Gastroesophageal sphincter (tissue), 4 donors: ENCODE data around the gene ICA1L. TPM values are rescaled to one million over a fixed set of nuclear protein-coding genes. Genes with fewer than 3 reads are reported as not detected.

ENCODE experiments used
- ATAC-seq: fragments of 150-250 bp; one replicate; pipeline ENCODE4 v1.9.1; 2016; ENCODE audit warnings: mild to moderate bottlenecking, moderate library complexity
- H3K27ac ChIP-seq, 4 donors: fragments of 200-600 bp; sonication (generic) in 3 of 4; 1 replicate in 3 of 4; 2 replicates in 1 of 4; pipeline ENCODE4 v1.5.1; 2016 to 2019
- H3K27me3 ChIP-seq: fragments of 200-600 bp; sonication (generic); one replicate; pipeline ENCODE4 v1.5.1; 2019
- H3K36me3 ChIP-seq, 2 donors: fragments of 200-600 bp; sonication (generic); one replicate each; pipeline ENCODE4 v1.5.1; 2019; ENCODE audit warnings: control low read depth in 1 of 2
- H3K4me1 ChIP-seq, 3 donors: fragments of 200-600 bp; sonication (generic); 1 replicate in 2 of 3; 2 replicates in 1 of 3; pipeline ENCODE4 v1.5.1; 2016 to 2019; ENCODE audit warnings: control low read depth in 2 of 3
- H3K4me3 ChIP-seq, 2 donors: fragments of 200-600 bp; sonication (generic); one replicate each; pipeline ENCODE4 v1.5.1; 2019; ENCODE audit warnings: mild to moderate bottlenecking in 1 of 2, moderate library complexity in 1 of 2
- H3K9me3 ChIP-seq, 3 donors: fragments of 200-600 bp; sonication (generic); one replicate each; pipeline ENCODE4 v1.5.1; 2017 to 2019; ENCODE audit warnings: control low read depth in 2 of 3
- CTCF ChIP-seq, 4 experiments: fragments of 200-600 bp in 2 of 4; fragments of 450-650 bp in 2 of 4; sonication (generic) in 1 of 4; IDR thresholded peaks; one replicate each; pipeline ENCODE4 v1.5.1; 2017 to 2019; ENCODE audit warnings: antibody characterized with exemption in 4 of 4, mild to moderate bottlenecking in 2 of 4, moderate library complexity in 2 of 4
- EP300 ChIP-seq: sonication (generic); formaldehyde crosslinking; IDR thresholded peaks from one replicate; pipeline ENCODE4 v1.6.1; 2017; ENCODE audit warnings: antibody characterized with exemption, mild to moderate bottlenecking
- POLR2A ChIP-seq, 2 donors: fragments of 450-650 bp; IDR thresholded peaks; one replicate each; pipeline ENCODE4 v1.6.1; 2017; ENCODE audit warnings: antibody characterized with exemption in 2 of 2, mild to moderate bottlenecking in 2 of 2, moderate library complexity in 1 of 2
- POLR2AphosphoS5 ChIP-seq: sonication (generic); formaldehyde crosslinking; IDR thresholded peaks from one replicate; pipeline ENCODE4 v1.6.1; 2017; ENCODE audit warnings: antibody characterized with exemption
- WGBS, 2 donors: methylation state at CpG; one replicate each; pipeline ENCODE4 v1.1.5; 2018; ENCODE audit warnings: low coverage in 1 of 2; 5-methylcytosine and 5-hydroxymethylcytosine counted together
- total RNA-seq, 4 donors: library from RNA; depleted of rRNA; stranded (reverse); fragments of >200 nt; gene quantifications; one replicate each; pipeline ENCODE4 v1.1.0, GENCODE V29; 2016

ICA1L gene
- total RNA-seq, 4 donors from 2014 or later = 12.2 to 40.8 (median 28.6) TPM

GRCh38 chr2:202782940-202783558, 88.5 kb downstream of the ICA1L start:
- WGBS, 2 donors = 70 to 88% methylated on average over 3 of the region's 3 CpGs
- peak; percentile 51 for ATAC-seq
- Histone ChIP-seq H3K4me3 (no peak overlapping the region), H3K27ac (peak overlapping the region in 2 of 4 donors; percentile 0 to 18), H3K36me3 (peaks cover 0 to 68% of the 10 kb centered on the region in 2 donors), H3K9me3 (no peaks in the 10 kb centered on the region), H3K4me1 (no peaks in the 10 kb centered on the region), H3K27me3 (no peaks in the 10 kb centered on the region)
- no peak for TF ChIP-seq EP300
- TF ChIP-seq POLR2AphosphoS5 = no peak
- TF ChIP-seq CTCF (IDR thresholded peaks at IDR 0.05) = no peak
- TF ChIP-seq POLR2A (IDR thresholded peaks at IDR 0.05) = no peak

- no peak for ATAC-seq
- peaks cover 0 to 61% of the 10 kb centered on the region in 2 donors for H3K36me3 ChIP-seq
- H3K4me1 ChIP-seq = no peaks in the 10 kb centered on the region
- no peak overlapping the region for H3K27ac ChIP-seq
- TF ChIP-seq EP300 (no peak), POLR2AphosphoS5 (no peak)
- no peak overlapping the region for H3K4me3 ChIP-seq
- H3K27me3 ChIP-seq = no peaks in the 10 kb centered on the region
- H3K9me3 ChIP-seq = no peaks in the 10 kb centered on the region
These were observed 91.0 kb downstream of the ICA1L start for GRCh38 chr2:202780514-202781021.

- peaks cover 0 to 53% of the 10 kb centered on the region in 2 donors for H3K36me3 ChIP-seq
- 68 to 92% methylated on average over 2 of the region's 2 CpGs for WGBS, 2 donors
- TF ChIP-seq POLR2A (IDR thresholded peaks at IDR 0.05) = no peak
- no peak for TF ChIP-seq CTCF (IDR thresholded peaks at IDR 0.05)
- TF ChIP-seq EP300 = no peak
- no peak for TF ChIP-seq POLR2AphosphoS5
These were observed 93.3 kb downstream of the ICA1L start for GRCh38 chr2:202778217-202778616.

GRCh38 chr2:202774104-202774503, 97.5 kb downstream of the ICA1L start:
- Histone ChIP-seq H3K4me3 (no peak overlapping the region), H3K27me3 (no peaks in the 10 kb centered on the region), H3K4me1 (no peaks in the 10 kb centered on the region), H3K27ac (no peak overlapping the region), H3K36me3 (peaks cover 0 to 39% of the 10 kb centered on the region in 2 donors), H3K9me3 (no peaks in the 10 kb centered on the region)
- 90 to 95% methylated on average over 9 to 26 of the region's 37 CpGs for WGBS, 2 donors
- TF ChIP-seq CTCF (IDR thresholded peaks at IDR 0.05) (no peak), POLR2AphosphoS5 (no peak), EP300 (no peak), POLR2A (IDR thresholded peaks at IDR 0.05) (no peak)
- no peak for ATAC-seq

More at GRCh38 chr2:202778217-202778616, 93.3 kb downstream of the ICA1L start:
- Histone ChIP-seq H3K27ac (no peak overlapping the region), H3K4me3 (no peak overlapping the region), H3K9me3 (no peaks in the 10 kb centered on the region), H3K27me3 (no peaks in the 10 kb centered on the region), H3K4me1 (no peaks in the 10 kb centered on the region)
- no peak for ATAC-seq

- no peaks in the 10 kb centered on the region for H3K9me3 ChIP-seq
- H3K27me3 ChIP-seq = no peaks in the 10 kb centered on the region
- no peak for ATAC-seq
- H3K27ac ChIP-seq = no peak overlapping the region
- H3K36me3 ChIP-seq = peaks cover 0 to 33% of the 10 kb centered on the region in 2 donors
- no peak for TF ChIP-seq POLR2A (IDR thresholded peaks at IDR 0.05)
- TF ChIP-seq EP300 = no peak
- TF ChIP-seq CTCF (IDR thresholded peaks at IDR 0.05) = no peak
- no peak for TF ChIP-seq POLR2AphosphoS5
- no peak overlapping the region for H3K4me3 ChIP-seq
- 92% methylated on average over 5 to 6 of the region's 6 CpGs for WGBS, 2 donors
- no peaks in the 10 kb centered on the region for H3K4me1 ChIP-seq
These were observed 98.1 kb downstream of the ICA1L start for GRCh38 chr2:202773301-202773973.
